Spleen (tissue), 11 donors: Measurements from ENCODE around the gene MYO5B. TPM values are rescaled to one million over a fixed set of nuclear protein-coding genes. Genes with fewer than 3 reads are reported as not detected.

ENCODE experiments used
- DNase-seq: peaks from one replicate; pipeline ENCODE4 v3.0.0-alpha.2; 2020
- H3K27ac ChIP-seq, 8 donors: fragments of 200-600 bp; sonication (generic) in 7 of 8; 1 replicate in 4 of 8; 2 replicates in 4 of 8; pipeline versions ENCODE4 v1.5.0 to v1.8.0; 2016 to 2021; ENCODE audit warnings: inconsistent platforms in 4 of 8, mild to moderate bottlenecking in 4 of 8, moderate library complexity in 1 of 8
- H3K27me3 ChIP-seq, 7 donors: fragments of 200-600 bp; sonication (generic) in 6 of 7; replicated peaks in 1 of 7; 1 replicate in 4 of 7; 2 replicates in 3 of 7; pipeline versions ENCODE4 v1.5.0 to v1.8.0; 2016 to 2021; ENCODE audit warnings: inconsistent platforms in 3 of 7, mild to moderate bottlenecking in 1 of 7
- H3K36me3 ChIP-seq, 6 donors: fragments of 200-600 bp; sonication (generic) in 5 of 6; 1 replicate in 4 of 6; 2 replicates in 2 of 6; pipeline versions ENCODE4 v1.5.0 to v1.8.0; 2016 to 2021; ENCODE audit warnings: inconsistent platforms in 2 of 6
- H3K4me1 ChIP-seq, 6 donors: fragments of 200-600 bp; sonication (generic) in 5 of 6; 1 replicate in 3 of 6; 2 replicates in 3 of 6; pipeline versions ENCODE4 v1.5.0 to v1.8.0; 2016 to 2021; ENCODE audit warnings: inconsistent platforms in 3 of 6
- H3K4me3 ChIP-seq, 8 donors: fragments of 200-600 bp; sonication (generic) in 7 of 8; 1 replicate in 4 of 8; 2 replicates in 4 of 8; pipeline versions ENCODE4 v1.5.0 to v1.8.0; 2016 to 2021; ENCODE audit warnings: inconsistent platforms in 4 of 8, mild to moderate bottlenecking in 4 of 8, moderate library complexity in 2 of 8
- H3K9me3 ChIP-seq, 8 donors: fragments of 200-600 bp; sonication (generic) in 7 of 8; 1 replicate in 4 of 8; 2 replicates in 4 of 8; pipeline versions ENCODE4 v1.5.0 to v1.8.0; 2016 to 2021; ENCODE audit warnings: inconsistent platforms in 4 of 8
- POLR2A ChIP-seq, 3 donors: fragments of 450-650 bp; IDR thresholded peaks; one replicate each; pipeline ENCODE4 v1.5.1; 2017; ENCODE audit warnings: antibody characterized with exemption in 3 of 3, mild to moderate bottlenecking in 1 of 3
- POLR2AphosphoS5 ChIP-seq, 3 donors: sonication (generic); formaldehyde crosslinking; IDR thresholded peaks; one replicate each; pipeline ENCODE4 v1.5.1; 2017; ENCODE audit warnings: antibody characterized with exemption in 3 of 3
- WGBS, 5 donors: extraction: QIAGEN DNeasy Blood & Tissue Kit in 3 of 5; methylation state at CpG; one replicate each; pipeline versions ENCODE4 v1.1.5 to v1.1.7; 2013 to 2018; 5-methylcytosine and 5-hydroxymethylcytosine counted together
- intact Hi-C: fragments of 100-400 bp; cut with DNase I; formaldehyde crosslinking; loops from one replicate; pipeline ENCODE4 v1.15.0; 2023; ENCODE audit warnings: low total_unique reads
- polyA plus RNA-seq, 3 donors: library from polyadenylated mRNA; stranded (reverse); fragments of 200-250 nt; gene quantifications; one replicate each; pipeline ENCODE4 v1.2.1, GENCODE V29; 2013
- total RNA-seq, 7 donors: library from RNA; depleted of rRNA in 3 of 7; stranded (reverse); fragments of >200 nt in 3 of 7; fragmentation: NEBNext Ultra II Directional in 4 of 7; extraction: Animal tissue kit (Norgen Biotek cat#: 25700) in 4 of 7; gene quantifications; one replicate each; pipeline versions ENCODE4 v1.1.0 to v1.2.1, GENCODE V29; 2016 to 2021
- TF ChIP-seq, protein P1 (sequence below), 11 experiments: fragments of 200-600 bp in 7 of 11; fragments of 450-650 bp in 4 of 11; sonication (generic) in 4 of 11; IDR thresholded peaks in 8 of 11; conservative IDR thresholded peaks in 3 of 11; 1 replicate in 7 of 11; 2 replicates in 4 of 11; pipeline versions ENCODE4 v1.4.0 to v1.8.0; 2016 to 2021; ENCODE audit warnings: antibody characterized with exemption in 11 of 11, inconsistent platforms in 4 of 11, mild to moderate bottlenecking in 1 of 11
- donor health status: healthy with polysubstance abuse.
- donor health status: DM: no; HTN: no; CAD: no; lungs with moderate emphysema.
- donor health status: DM: no; HTN: no; CAD: no.
- donor health status: Bipolar disorder and iron deficiency.
- donor health status: healthy.
- donor health status: DM: no; HTN: no; CAD: no.
- donor health status: DM: yes; HTN: yes; CAD: no.

Gene MYO5B
- total and polyA plus RNA-seq, 10 donors = 0.74 to 6.0 (median 2.4) TPM

DNA sequence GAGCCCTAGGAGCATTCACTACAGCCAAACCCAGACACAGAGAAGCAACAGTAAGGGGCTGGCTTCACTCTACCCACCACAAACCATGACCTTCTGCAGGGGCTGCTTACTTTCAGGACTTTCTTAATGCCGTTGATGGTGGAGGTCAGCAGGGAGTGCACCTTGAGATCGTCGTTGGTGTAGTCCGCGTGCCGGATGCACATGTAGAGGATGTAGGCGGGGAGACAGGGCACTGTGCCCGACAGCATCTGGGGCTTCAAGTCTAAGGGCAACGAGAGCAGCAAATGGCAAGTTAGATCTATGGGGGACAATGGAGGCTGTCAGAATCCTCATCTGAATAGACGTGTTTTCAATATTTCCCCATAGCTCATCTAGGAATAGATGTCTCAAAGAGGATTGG lies 351.8 kb downstream of the MYO5B start:
- TF ChIP-seq POLR2AphosphoS5 (IDR thresholded peaks at IDR 0.05) (no peak), POLR2A (IDR thresholded peaks at IDR 0.05) (no peak)
- TF ChIP-seq, protein P1, sequence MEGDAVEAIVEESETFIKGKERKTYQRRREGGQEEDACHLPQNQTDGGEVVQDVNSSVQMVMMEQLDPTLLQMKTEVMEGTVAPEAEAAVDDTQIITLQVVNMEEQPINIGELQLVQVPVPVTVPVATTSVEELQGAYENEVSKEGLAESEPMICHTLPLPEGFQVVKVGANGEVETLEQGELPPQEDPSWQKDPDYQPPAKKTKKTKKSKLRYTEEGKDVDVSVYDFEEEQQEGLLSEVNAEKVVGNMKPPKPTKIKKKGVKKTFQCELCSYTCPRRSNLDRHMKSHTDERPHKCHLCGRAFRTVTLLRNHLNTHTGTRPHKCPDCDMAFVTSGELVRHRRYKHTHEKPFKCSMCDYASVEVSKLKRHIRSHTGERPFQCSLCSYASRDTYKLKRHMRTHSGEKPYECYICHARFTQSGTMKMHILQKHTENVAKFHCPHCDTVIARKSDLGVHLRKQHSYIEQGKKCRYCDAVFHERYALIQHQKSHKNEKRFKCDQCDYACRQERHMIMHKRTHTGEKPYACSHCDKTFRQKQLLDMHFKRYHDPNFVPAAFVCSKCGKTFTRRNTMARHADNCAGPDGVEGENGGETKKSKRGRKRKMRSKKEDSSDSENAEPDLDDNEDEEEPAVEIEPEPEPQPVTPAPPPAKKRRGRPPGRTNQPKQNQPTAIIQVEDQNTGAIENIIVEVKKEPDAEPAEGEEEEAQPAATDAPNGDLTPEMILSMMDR (IDR thresholded peaks at IDR 0.05 in 8 of 11, conservative IDR thresholded peaks at IDR 0.05 in 3 of 11) = no peak
- intact Hi-C loops = no loop called here
- WGBS, 5 donors = 90 to 93% (median 91%) methylated on average over 10 of the region's 10 CpGs

GRCh38 chr18:49842656-49843055 lies 352.3 kb downstream of the MYO5B start:
- intact Hi-C loops = no loop called here
- Histone ChIP-seq H3K4me1 (no peaks in the 10 kb centered on the region), H3K27me3 (peaks cover 0 to 5% (median 0%) of the 10 kb centered on the region in 7 donors), H3K9me3 (no peaks in the 10 kb centered on the region), H3K36me3 (peaks cover 0 to 15% (median 0%) of the 10 kb centered on the region in 6 donors), H3K27ac (no peak overlapping the region), H3K4me3 (no peak overlapping the region)
- TF ChIP-seq POLR2A (IDR thresholded peaks at IDR 0.05) = no peak
- no peak for TF ChIP-seq POLR2AphosphoS5 (IDR thresholded peaks at IDR 0.05)
- TF ChIP-seq, protein P1 (IDR thresholded peaks at IDR 0.05 in 8 of 11, conservative IDR thresholded peaks at IDR 0.05 in 3 of 11) = no peak
- WGBS, 5 donors = 83 to 92% (median 85%) methylated on average over 3 to 4 of the region's 4 CpGs
- no peak for DNase-seq

More for the DNA sequence above, 351.8 kb downstream of the MYO5B start:
- no peaks in the 10 kb centered on the region for H3K9me3 ChIP-seq
- H3K4me1 ChIP-seq = no peaks in the 10 kb centered on the region
- H3K27me3 ChIP-seq = peaks cover 0 to 5% (median 0%) of the 10 kb centered on the region in 7 donors
- peaks cover 0 to 15% (median 0%) of the 10 kb centered on the region in 6 donors for H3K36me3 ChIP-seq
- no peak overlapping the region for H3K4me3 ChIP-seq
- no peak for DNase-seq
- H3K27ac ChIP-seq = no peak overlapping the region

GRCh38 chr18:49841236-49842217 lies 353.4 kb downstream of the MYO5B start:
- Histone ChIP-seq H3K9me3 (no peaks in the 10 kb centered on the region), H3K27ac (no peak overlapping the region), H3K27me3 (peaks cover 0 to 5% (median 0%) of the 10 kb centered on the region in 7 donors), H3K36me3 (peaks cover 0 to 21% (median 0%) of the 10 kb centered on the region in 6 donors), H3K4me1 (no peaks in the 10 kb centered on the region), H3K4me3 (no peak overlapping the region)
- no peak for TF ChIP-seq POLR2AphosphoS5 (IDR thresholded peaks at IDR 0.05)
- TF ChIP-seq, protein P1 (IDR thresholded peaks at IDR 0.05 in 8 of 11, conservative IDR thresholded peaks at IDR 0.05 in 3 of 11) = no peak
- TF ChIP-seq POLR2A (IDR thresholded peaks at IDR 0.05) = no peak
- intact Hi-C loops = no loop called here
- 82 to 89% (median 87%) methylated on average over 12 of the region's 12 CpGs for WGBS, 5 donors
- DNase-seq = no peak

DNA sequence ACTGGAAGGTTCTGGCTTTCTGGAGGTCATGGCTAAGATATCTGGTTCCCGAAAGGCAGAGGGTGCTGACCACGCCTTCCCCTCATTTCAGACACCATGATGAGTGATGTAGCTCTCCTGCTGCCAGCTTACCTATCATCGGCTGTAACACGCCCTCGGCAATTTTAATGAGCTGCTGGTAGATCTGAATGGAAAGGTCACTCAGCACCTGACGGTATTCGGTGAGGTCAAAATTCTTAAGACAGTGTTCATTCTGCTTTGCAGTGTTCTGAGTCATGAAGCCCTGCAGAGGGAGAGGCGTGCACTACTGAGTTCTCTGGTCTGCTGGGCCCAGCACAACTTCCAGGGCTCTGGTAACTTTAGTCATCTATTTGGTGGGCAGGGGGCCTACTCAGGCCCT lies 355.9 kb downstream of the MYO5B start:
- WGBS, 5 donors = 93 to 96% (median 95%) methylated on average over 8 of the region's 8 CpGs
- no peak for DNase-seq

More for the DNA sequence above, 355.9 kb downstream of the MYO5B start:
- Histone ChIP-seq H3K27ac (no peak overlapping the region), H3K9me3 (no peaks in the 10 kb centered on the region), H3K36me3 (peaks cover 0 to 24% (median 0%) of the 10 kb centered on the region in 6 donors), H3K27me3 (peaks cover 0 to 5% (median 0%) of the 10 kb centered on the region in 7 donors), H3K4me3 (no peak overlapping the region), H3K4me1 (no peaks in the 10 kb centered on the region)
- TF ChIP-seq POLR2A (IDR thresholded peaks at IDR 0.05) (no peak), POLR2AphosphoS5 (IDR thresholded peaks at IDR 0.05) (no peak)
- TF ChIP-seq, protein P1 (IDR thresholded peaks at IDR 0.05 in 8 of 11, conservative IDR thresholded peaks at IDR 0.05 in 3 of 11) = no peak
- intact Hi-C loops = no loop called here
